ENCODE measurements around the gene TM9SF1.

DNA sequence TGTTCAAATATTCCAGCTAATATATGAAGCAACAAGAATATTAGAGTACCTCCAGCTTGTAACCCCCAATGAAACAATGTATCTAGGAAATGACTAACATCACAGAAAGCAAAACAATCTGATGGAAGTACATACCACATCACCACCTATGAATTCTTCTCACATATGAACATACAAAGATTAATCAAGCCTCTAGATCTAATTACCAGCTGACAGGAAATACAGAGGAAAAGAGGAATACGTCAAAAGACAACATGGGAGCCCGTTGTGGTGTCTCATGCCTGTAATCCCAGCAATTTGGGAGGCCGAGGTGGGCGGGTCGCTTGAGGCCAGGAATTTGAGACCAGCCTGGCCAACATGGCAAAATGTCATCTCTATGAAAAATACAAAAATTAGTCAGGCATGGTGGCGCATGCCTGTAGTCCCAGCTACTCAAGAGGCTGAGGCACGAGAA, 29.4 kb upstream of the TM9SF1 start:
- TF ChIP-seq, protein P1, sequence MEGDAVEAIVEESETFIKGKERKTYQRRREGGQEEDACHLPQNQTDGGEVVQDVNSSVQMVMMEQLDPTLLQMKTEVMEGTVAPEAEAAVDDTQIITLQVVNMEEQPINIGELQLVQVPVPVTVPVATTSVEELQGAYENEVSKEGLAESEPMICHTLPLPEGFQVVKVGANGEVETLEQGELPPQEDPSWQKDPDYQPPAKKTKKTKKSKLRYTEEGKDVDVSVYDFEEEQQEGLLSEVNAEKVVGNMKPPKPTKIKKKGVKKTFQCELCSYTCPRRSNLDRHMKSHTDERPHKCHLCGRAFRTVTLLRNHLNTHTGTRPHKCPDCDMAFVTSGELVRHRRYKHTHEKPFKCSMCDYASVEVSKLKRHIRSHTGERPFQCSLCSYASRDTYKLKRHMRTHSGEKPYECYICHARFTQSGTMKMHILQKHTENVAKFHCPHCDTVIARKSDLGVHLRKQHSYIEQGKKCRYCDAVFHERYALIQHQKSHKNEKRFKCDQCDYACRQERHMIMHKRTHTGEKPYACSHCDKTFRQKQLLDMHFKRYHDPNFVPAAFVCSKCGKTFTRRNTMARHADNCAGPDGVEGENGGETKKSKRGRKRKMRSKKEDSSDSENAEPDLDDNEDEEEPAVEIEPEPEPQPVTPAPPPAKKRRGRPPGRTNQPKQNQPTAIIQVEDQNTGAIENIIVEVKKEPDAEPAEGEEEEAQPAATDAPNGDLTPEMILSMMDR (IDR thresholded peaks at IDR 0.05 in 8 of 11, conservative IDR thresholded peaks at IDR 0.05 in 3 of 11), result no peak
- TF ChIP-seq POLR2AphosphoS5 (IDR thresholded peaks at IDR 0.05), result no peak
